ENCODE measurements around the gene ARHGEF11. TPM values are rescaled to one million over a fixed set of nuclear protein-coding genes. Genes with fewer than 3 reads are reported as not detected.

ARHGEF11 gene
- total and polyA plus RNA-seq, 8 donors = 34.4 to 53.5 (median 40.1) TPM

GRCh38 chr1:156944268-156944667 is 101.3 kb downstream of the ARHGEF11 start:
- intact Hi-C loops (cut with DNase I) = no loop called here
- TF ChIP-seq CTCF (IDR thresholded peaks at IDR 0.05) = no peak
- Histone ChIP-seq H3K36me3 (peaks cover 0 to 100% of the 10 kb centered on the region in 2 donors), H3K4me1 (no peaks in the 10 kb centered on the region), H3K27me3 (no peaks in the 10 kb centered on the region), H3K4me3 (no peak overlapping the region), H3K27ac (no peak overlapping the region), H3K9me3 (no peaks in the 10 kb centered on the region)
- ATAC-seq (no peak), DNase-seq (no peak)

- H3K36me3 ChIP-seq = peaks cover 0 to 100% of the 10 kb centered on the region in 2 donors
- H3K27me3 ChIP-seq = no peaks in the 10 kb centered on the region
- no peaks in the 10 kb centered on the region for H3K9me3 ChIP-seq
- no peak overlapping the region for H3K27ac ChIP-seq
- ATAC-seq = no peak
- intact Hi-C loops (cut with DNase I) = no loop called here
- no peak overlapping the region for H3K4me3 ChIP-seq
- no peak for TF ChIP-seq CTCF (IDR thresholded peaks at IDR 0.05)
- H3K4me1 ChIP-seq = no peaks in the 10 kb centered on the region
- DNase-seq = no peak
These were observed 101.8 kb downstream of the ARHGEF11 start for GRCh38 chr1:156943756-156944155.

- Histone ChIP-seq H3K27ac (no peak overlapping the region), H3K4me1 (no peaks in the 10 kb centered on the region), H3K4me3 (no peak overlapping the region), H3K9me3 (no peaks in the 10 kb centered on the region), H3K36me3 (peaks cover 0 to 100% of the 10 kb centered on the region in 2 donors), H3K27me3 (no peaks in the 10 kb centered on the region)
- no peak for TF ChIP-seq CTCF (IDR thresholded peaks at IDR 0.05)
- DNase-seq (no peak), ATAC-seq (no peak)
- intact Hi-C loops (cut with DNase I) = no loop called here
These were observed 103.0 kb downstream of the ARHGEF11 start for GRCh38 chr1:156942576-156942975.

GRCh38 chr1:156942176-156942575 is 103.4 kb downstream of the ARHGEF11 start:
- Histone ChIP-seq H3K4me3 (no peak overlapping the region), H3K9me3 (no peaks in the 10 kb centered on the region), H3K27ac (no peak overlapping the region), H3K27me3 (no peaks in the 10 kb centered on the region), H3K4me1 (no peaks in the 10 kb centered on the region), H3K36me3 (peaks cover 0 to 100% of the 10 kb centered on the region in 2 donors)
- ATAC-seq (no peak), DNase-seq (no peak)
- intact Hi-C loops (cut with DNase I) = no loop called here
- TF ChIP-seq CTCF (IDR thresholded peaks at IDR 0.05) = no peak

- peaks cover 0 to 100% of the 10 kb centered on the region in 2 donors for H3K36me3 ChIP-seq
- no peak for ATAC-seq
These were observed 103.9 kb downstream of the ARHGEF11 start for GRCh38 chr1:156941675-156942074.

More at GRCh38 chr1:156941675-156942074, 103.9 kb downstream of the ARHGEF11 start:
- H3K9me3 ChIP-seq = no peaks in the 10 kb centered on the region
- TF ChIP-seq CTCF (IDR thresholded peaks at IDR 0.05) = no peak
- no peaks in the 10 kb centered on the region for H3K4me1 ChIP-seq
- no peak overlapping the region for H3K27ac ChIP-seq
- no peak overlapping the region for H3K4me3 ChIP-seq
- H3K27me3 ChIP-seq = no peaks in the 10 kb centered on the region
- intact Hi-C loops (cut with DNase I) = no loop called here
- DNase-seq = no peak

Measured in left lung (tissue), 10 donors.